Measurements from ENCODE around the gene PDC.

DNA sequence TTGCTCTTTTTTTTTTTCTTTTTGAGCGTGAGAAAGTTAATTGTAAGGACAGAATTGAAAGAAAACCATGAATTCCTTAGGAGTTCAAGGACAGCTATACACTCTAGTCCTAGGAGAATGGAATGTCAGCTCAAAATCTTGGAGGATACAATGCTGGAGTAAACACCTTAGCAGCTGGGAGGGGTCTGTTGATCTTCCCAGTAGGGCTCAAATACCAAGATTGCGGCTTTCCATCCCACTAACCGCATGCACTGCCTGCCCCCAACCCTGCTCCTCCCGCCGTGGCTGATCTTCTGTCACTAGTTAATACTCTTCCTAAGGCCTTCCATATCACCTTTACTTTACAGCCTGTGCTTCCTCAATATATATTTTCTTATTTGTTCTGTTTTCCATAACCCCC lies 2.6 kb upstream of the PDC start:
- TF ChIP-seq, protein P1, sequence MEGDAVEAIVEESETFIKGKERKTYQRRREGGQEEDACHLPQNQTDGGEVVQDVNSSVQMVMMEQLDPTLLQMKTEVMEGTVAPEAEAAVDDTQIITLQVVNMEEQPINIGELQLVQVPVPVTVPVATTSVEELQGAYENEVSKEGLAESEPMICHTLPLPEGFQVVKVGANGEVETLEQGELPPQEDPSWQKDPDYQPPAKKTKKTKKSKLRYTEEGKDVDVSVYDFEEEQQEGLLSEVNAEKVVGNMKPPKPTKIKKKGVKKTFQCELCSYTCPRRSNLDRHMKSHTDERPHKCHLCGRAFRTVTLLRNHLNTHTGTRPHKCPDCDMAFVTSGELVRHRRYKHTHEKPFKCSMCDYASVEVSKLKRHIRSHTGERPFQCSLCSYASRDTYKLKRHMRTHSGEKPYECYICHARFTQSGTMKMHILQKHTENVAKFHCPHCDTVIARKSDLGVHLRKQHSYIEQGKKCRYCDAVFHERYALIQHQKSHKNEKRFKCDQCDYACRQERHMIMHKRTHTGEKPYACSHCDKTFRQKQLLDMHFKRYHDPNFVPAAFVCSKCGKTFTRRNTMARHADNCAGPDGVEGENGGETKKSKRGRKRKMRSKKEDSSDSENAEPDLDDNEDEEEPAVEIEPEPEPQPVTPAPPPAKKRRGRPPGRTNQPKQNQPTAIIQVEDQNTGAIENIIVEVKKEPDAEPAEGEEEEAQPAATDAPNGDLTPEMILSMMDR (IDR thresholded peaks at IDR 0.05), result no peak
- TF ChIP-seq POLR2AphosphoS5 (IDR thresholded peaks at IDR 0.05; ENCODE audit: insufficient read depth in 1 of 2, low read depth in 1 of 2), result no peak
- no peak for TF ChIP-seq POLR2A (IDR thresholded peaks at IDR 0.05)

All from vagina (tissue), 2 donors.